Activated T-helper 17 cell treated with anti-CD3 and anti-CD28 coated beads, Interleukin-2, amount 50 U/mL, for 72 hours (primary cell): ENCODE measurements around the gene ZDHHC4. TPM values are rescaled to one million over a fixed set of nuclear protein-coding genes. Genes with fewer than 3 reads are reported as not detected.
"Not testable (repeated sequence)": the region's sequence is repeated elsewhere in the genome, so short reads cannot be mapped to it uniquely, and the experiment has no call there.

ENCODE experiments used
- ATAC-seq: fragments of 150-1000 bp; cut with Tn5 transposase; replicated peaks from 2 replicates; pipeline ENCODE4 v1.10.0; 2021; ENCODE audit warnings: mild to moderate bottlenecking, moderate library complexity
- H3K27ac Mint-ChIP-seq: one replicate; pipeline ENCODE4 v1.8.0; 2022; ENCODE audit warnings: mixed read lengths
- H3K27me3 Mint-ChIP-seq: one replicate; pipeline ENCODE4 v1.8.0; 2022; ENCODE audit warnings: mixed read lengths
- H3K36me3 Mint-ChIP-seq: one replicate; pipeline ENCODE4 v1.8.0; 2022; ENCODE audit warnings: low read depth, mild to moderate bottlenecking, mixed read lengths
- H3K4me1 Mint-ChIP-seq: one replicate; pipeline ENCODE4 v1.8.0; 2022; ENCODE audit warnings: mixed read lengths
- H3K4me3 Mint-ChIP-seq: one replicate; pipeline ENCODE4 v1.8.0; 2022; ENCODE audit warnings: mild to moderate bottlenecking, mixed read lengths
- H3K9me3 Mint-ChIP-seq: one replicate; pipeline ENCODE4 v1.8.0; 2022; ENCODE audit warnings: mixed read lengths
- total RNA-seq, 2 donors: library from RNA; stranded (reverse); gene quantifications; one replicate each; pipeline ENCODE4 v1.2.3, GENCODE V29; 2022

ZDHHC4 gene
- total RNA-seq, 2 donors from 2014 or later: 23.6 to 26.1 TPM

DNA sequence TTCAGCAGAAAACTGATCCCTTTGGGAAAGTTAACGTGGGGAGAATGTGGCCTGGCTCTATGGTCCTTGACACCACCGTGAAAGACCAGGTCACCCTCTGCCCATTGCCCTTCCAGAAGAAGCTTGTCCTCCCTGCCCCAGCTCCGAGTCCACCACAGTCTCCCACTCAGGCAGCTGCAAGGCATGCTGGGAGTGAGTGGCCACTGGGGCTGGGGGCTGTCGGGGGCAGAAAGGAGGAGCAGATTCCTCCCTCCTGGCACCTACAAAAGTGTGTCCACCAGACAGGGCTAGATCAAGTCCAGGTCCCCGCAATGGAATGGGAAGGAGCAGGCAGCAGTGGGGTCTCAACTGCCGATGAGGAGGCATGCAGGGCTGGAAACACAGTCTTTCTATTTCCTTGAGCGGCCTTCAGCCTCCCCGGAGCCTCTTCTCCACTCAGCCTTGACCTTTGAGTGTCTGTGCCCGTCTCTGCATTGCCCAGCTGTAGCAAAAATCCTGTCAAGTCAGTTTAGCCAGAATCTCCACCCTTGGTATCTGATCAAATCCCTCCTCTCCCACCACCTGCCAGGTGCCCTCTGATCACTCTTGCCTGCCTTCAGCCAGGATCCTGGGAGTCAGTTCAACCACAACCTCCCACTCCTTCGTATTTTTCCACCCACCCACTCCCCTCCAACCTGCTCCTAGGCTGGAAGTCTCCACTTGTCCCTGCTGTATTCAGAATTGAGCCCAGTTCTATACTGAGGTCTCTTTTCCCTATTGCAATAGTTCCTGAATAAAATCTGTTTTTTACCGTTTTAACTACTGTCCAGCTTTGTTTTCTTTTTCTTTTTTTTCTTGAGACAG, 53.0 kb downstream of the ZDHHC4 start:
- Mint-ChIP-seq H3K27ac (no peak overlapping the region), H3K36me3 (no peaks in the 10 kb centered on the region), H3K4me1 (no peaks in the 10 kb centered on the region), H3K4me3 (no peak overlapping the region), H3K27me3 (no peaks in the 10 kb centered on the region), H3K9me3 (no peaks in the 10 kb centered on the region)
- no peak for ATAC-seq

DNA sequence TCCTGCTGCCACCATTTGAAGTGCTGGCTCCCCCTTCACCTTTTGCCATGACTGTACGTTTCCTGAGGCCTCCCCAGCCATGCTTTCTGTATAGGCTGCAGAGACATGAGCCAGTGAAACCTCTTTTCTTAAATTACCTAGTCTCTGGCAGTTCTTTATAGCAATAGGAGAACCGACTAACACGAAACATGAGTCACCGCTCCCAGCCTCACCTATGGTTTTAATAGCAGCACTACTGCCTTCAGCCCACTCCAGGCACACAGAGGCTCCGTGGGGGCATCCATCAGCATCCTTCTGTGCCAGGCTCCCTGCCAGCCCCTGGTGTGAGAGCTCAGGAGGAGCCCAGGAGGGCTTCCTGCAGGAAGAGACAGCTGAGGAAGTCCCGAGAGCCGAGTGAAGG, 54.4 kb downstream of the ZDHHC4 start:
- H3K4me3 Mint-ChIP-seq: no peak overlapping the region
- no peak overlapping the region for H3K27ac Mint-ChIP-seq
- no peaks in the 10 kb centered on the region for H3K27me3 Mint-ChIP-seq
- H3K36me3 Mint-ChIP-seq: no peaks in the 10 kb centered on the region
- no peaks in the 10 kb centered on the region for H3K4me1 Mint-ChIP-seq
- peak; percentile 35 for ATAC-seq
- no peaks in the 10 kb centered on the region for H3K9me3 Mint-ChIP-seq

DNA sequence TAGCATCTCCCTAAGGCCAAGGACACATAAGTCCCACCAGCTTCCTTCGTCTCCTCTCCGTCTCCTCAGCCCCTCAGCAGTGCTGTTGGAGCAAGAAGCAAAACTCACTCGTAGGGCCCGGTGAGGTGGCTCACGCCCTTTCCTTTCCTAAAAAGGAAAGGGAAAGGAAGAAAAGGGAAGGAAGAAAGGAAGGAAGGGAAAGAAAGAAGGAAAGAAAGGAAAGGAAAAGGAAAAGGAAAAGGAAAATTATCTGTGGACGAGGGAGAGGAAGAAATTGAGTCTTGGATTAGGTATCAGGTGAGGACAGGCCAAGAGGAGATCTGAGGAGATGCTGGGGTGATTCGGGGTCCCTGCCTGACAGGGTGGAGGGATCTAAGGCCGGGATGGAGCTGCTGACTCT, 56.8 kb downstream of the ZDHHC4 start:
- Mint-ChIP-seq H3K9me3 (no peaks in the 10 kb centered on the region), H3K4me3 (no peak overlapping the region), H3K27ac (no peak overlapping the region), H3K4me1 (peaks cover 7% of the 10 kb centered on the region), H3K27me3 (no peaks in the 10 kb centered on the region), H3K36me3 (peaks cover 2% of the 10 kb centered on the region)
- no peak for ATAC-seq

DNA sequence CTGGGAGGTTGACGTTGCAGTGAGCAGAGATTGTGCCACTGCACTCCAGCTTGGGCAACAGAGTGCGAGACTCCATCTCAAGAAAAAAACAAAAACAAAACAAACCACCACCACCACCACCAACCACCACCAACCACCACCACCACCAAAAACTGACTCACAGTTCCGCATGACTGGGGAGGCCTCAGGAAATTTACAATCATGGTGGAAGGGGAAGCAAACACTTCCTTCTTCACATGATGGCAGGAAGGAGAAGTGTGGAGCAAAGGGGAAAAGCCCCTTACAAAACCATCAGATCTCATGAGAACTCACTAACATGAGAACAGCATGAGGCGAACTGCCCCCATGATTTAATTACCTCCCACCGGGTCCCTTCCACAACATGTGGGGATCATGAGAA, 57.7 kb downstream of the ZDHHC4 start:
- not testable (repeated sequence) for H3K4me3 Mint-ChIP-seq, H3K9me3 Mint-ChIP-seq

DNA sequence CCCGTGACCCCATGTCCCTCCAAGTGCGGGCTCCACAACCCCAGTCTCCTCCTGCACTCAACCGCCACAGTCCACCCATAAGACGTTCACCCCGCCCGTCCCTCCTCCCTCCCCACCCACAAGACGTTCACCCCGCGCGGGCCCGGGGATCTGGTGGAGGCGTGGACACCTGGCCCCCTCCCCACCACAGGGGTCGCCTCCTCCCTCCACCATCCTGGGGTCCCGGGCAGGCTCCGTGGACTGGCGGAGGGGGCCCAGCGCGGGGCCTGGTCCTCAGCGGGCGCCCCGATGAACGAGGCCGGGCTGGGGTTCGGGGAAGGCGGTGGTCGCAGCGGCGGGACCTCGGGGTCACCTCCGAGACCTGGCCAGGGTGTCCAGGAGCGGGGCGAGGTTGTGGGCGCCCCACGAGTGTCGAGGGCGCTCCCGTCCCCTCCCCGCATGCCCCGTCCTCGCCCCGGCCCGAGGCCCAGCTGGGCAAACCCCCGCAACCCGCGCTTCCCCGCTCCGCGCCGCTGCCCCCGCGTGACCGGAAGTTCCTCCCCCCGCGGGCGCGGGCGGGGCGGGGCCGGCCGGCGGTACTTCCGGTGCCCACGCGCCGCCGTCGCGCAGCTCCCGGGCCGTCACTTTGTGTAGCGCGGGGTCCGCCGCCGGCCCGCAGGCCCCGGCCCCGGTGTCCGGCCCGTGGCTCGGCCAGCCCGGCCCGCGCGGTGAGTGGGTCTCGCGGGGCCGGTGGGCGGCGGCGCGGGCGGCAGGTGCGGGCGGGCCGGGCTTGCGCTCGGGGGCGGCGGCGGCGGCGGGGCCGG, 59.7 kb downstream of the ZDHHC4 start, which contains the start of gene ZNF316:
TSS of gene ZNF316 (plus strand) at position 578 of the 803 bp plus-strand sequence. CDS start 5,092 bp downstream, outside the sequence.
- peak within 1 kb of the TSS; percentile 84 for H3K27ac Mint-ChIP-seq

More for the DNA sequence above, 57.7 kb downstream of the ZDHHC4 start:
- Mint-ChIP-seq H3K4me1 (peaks cover 14% of the 10 kb centered on the region), H3K36me3 (peaks cover 11% of the 10 kb centered on the region)
- ATAC-seq, H3K27me3 Mint-ChIP-seq, H3K27ac Mint-ChIP-seq: not testable (repeated sequence)

DNA sequence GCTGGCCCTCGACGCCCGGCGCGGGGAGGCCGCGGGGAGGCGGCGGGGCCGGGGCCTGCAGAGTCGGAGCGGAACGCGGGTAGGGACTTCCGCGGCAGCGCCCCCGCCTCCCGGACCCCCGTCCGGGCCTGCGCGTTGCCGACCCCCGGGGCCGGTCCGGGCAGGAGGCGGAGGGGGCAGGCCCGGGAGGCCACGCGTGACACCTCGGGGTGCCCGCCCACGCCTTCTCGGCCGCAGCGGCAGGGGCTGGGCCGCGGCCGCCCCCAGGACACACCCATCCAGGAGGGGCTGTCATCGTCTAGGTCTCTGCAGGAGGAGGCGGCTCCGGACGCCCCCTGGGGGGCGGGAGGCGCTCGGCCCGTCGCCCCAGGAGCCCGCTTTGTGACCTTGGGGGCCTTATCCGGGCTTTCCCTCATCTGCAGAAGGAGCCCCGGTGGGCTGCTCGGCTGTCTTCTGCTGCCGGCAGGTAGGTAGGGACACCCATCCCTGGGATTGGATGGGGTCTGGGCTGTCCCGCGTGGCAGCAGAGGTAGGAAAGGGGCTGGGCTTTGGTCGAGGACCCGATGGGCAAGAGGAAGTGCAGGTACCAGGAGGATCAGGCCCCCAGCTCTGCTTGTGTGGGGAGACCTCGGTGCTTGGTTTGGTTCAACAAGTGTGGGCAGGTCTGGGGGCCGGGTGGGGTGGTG, 60.4 kb downstream of the ZDHHC4 start:
- ATAC-seq: peak; percentile 63
- Mint-ChIP-seq H3K36me3 (peaks cover 31% of the 10 kb centered on the region), H3K27ac (peak overlapping the region; percentile 84), H3K4me3 (peak overlapping the region; percentile 79), H3K9me3 (no peaks in the 10 kb centered on the region), H3K4me1 (peaks cover 17% of the 10 kb centered on the region), H3K27me3 (no peaks in the 10 kb centered on the region)

More for the DNA sequence above, 59.7 kb downstream of the ZDHHC4 start, which contains the start of gene ZNF316:
- H3K4me3 Mint-ChIP-seq: peak within 1 kb of the TSS; percentile 79
- H3K9me3 Mint-ChIP-seq: no peaks in the 10 kb centered on the region
- H3K36me3 Mint-ChIP-seq: peaks cover 25% of the 10 kb centered on the region
- peaks cover 17% of the 10 kb centered on the region for H3K4me1 Mint-ChIP-seq
- no peaks in the 10 kb centered on the region for H3K27me3 Mint-ChIP-seq
- peak; percentile 79 for ATAC-seq

Other genes with a start within 250 kb of the ZDHHC4 start
- 10 to 100 TPM; 11.7 to 13.4 TPM for gene FAM220A, start 228.5 kb upstream of the ZDHHC4 start, total RNA-seq
- gene RAC1, start 202.9 kb upstream of the ZDHHC4 start, total RNA-seq: 100 to 1,000 TPM in 1 of 2 donors, 10 to 100 TPM in 1; 96.1 to 182 TPM
- gene DAGLB, start 129.5 kb upstream of the ZDHHC4 start, total RNA-seq: 10 to 100 TPM; 15.0 to 22.7 TPM
- 10 to 100 TPM; 55.1 to 68.0 TPM for gene KDELR2, start 93.3 kb upstream of the ZDHHC4 start, total RNA-seq
- gene GRID2IP, start 26.0 kb upstream of the ZDHHC4 start, total RNA-seq: under 1 TPM; 0.26 to 0.32 TPM
- 10 to 100 TPM; 19.3 to 29.0 TPM for gene INTS15, start 12.6 kb downstream of the ZDHHC4 start, total RNA-seq
- under 1 TPM; 0.22 to 0.48 TPM for gene ZNF853, start 38.2 kb downstream of the ZDHHC4 start, total RNA-seq
- gene ZNF316, start 59.9 kb downstream of the ZDHHC4 start, total RNA-seq: 10 to 100 TPM; 19.6 to 20.5 TPM
- 10 to 100 TPM; 15.4 to 29.8 TPM for gene ZNF12, start 129.5 kb downstream of the ZDHHC4 start, total RNA-seq
- gene RSPH10B2, start 176.6 kb downstream of the ZDHHC4 start, total RNA-seq: under 1 TPM; 0.95 TPM
- 10 to 100 TPM; 50.7 to 71.6 TPM for gene CCZ1B, start 248.8 kb downstream of the ZDHHC4 start, total RNA-seq